Measurements from ENCODE around the gene AKT1S1.
A peak's percentile ranks its signal among the peaks of the same experiment; 100 is the strongest.
"Not testable (repeated sequence)": the region's sequence is repeated elsewhere in the genome, so short reads cannot be mapped to it uniquely, and the experiment has no call there.

Gene AKT1S1

GRCh38 chr19:49877020-49877878 lies at the start of gene AKT1S1, which contains the start of gene TBC1D17:
AKT1S1 (minus strand) TSS chr19:49877355; CDS start chr19:49873295, 4,060 bp downstream.
TBC1D17 (plus strand) TSS chr19:49877702; CDS start chr19:49877724, 22 bp downstream.
- DNase-seq, result peak; percentile 100

- DNase-seq, result no peak
These were observed 49.4 kb upstream of the AKT1S1 start for GRCh38 chr19:49926515-49926914.

GRCh38 chr19:49925486-49925885 lies 48.3 kb upstream of the AKT1S1 start:
- no peak for DNase-seq

GRCh38 chr19:49924881-49925210 lies 47.7 kb upstream of the AKT1S1 start:
- DNase-seq, result not testable (repeated sequence)

- DNase-seq, result no peak
These were observed 47.1 kb upstream of the AKT1S1 start for GRCh38 chr19:49924004-49924880.

GRCh38 chr19:49923055-49924003 lies 46.2 kb upstream of the AKT1S1 start:
- DNase-seq, result peak; percentile 87

GRCh38 chr19:49921871-49922795 lies 45.0 kb upstream of the AKT1S1 start:
- peak; percentile 84 for DNase-seq

- DNase-seq, result no peak
These were observed 43.6 kb upstream of the AKT1S1 start for GRCh38 chr19:49920624-49921363.

GRCh38 chr19:49918089-49918488 lies 40.9 kb upstream of the AKT1S1 start:
- DNase-seq, result no peak

- peak; percentile 84 for DNase-seq
These were observed 39.9 kb upstream of the AKT1S1 start for GRCh38 chr19:49916839-49917733.

- DNase-seq, result no peak
These were observed 38.1 kb upstream of the AKT1S1 start for GRCh38 chr19:49915271-49915670.

- no peak for DNase-seq
These were observed 36.6 kb upstream of the AKT1S1 start for GRCh38 chr19:49913720-49914119.

GRCh38 chr19:49912965-49913685 lies 36.0 kb upstream of the AKT1S1 start:
- DNase-seq, result peak; percentile 45

GRCh38 chr19:49911381-49912145 lies 34.4 kb upstream of the AKT1S1 start:
- DNase-seq, result peak; percentile 83

- DNase-seq, result no peak
These were observed 33.0 kb upstream of the AKT1S1 start for GRCh38 chr19:49910179-49910578.

- no peak for DNase-seq
These were observed 31.6 kb upstream of the AKT1S1 start for GRCh38 chr19:49908480-49909420.
